Activated naive CD4-positive, alpha-beta T cell treated with anti-CD3 and anti-CD28 coated beads for 36 hours (primary cell): ENCODE measurements around the gene MDM1. TPM values are rescaled to one million over a fixed set of nuclear protein-coding genes. Genes with fewer than 3 reads are reported as not detected.

Source experiments
- CTCF ChIA-PET: fragments of 350-600 bp; sonication (Branson Sonifier 250); formaldehyde crosslinking; loops from one replicate; lab custom pipeline; 2021; ENCODE audit warnings: antibody characterized with exemption; lab: Charles Lee
- DNase-seq: peaks from one replicate; pipeline ENCODE4 v3.0.0-alpha.2; 2020
- H3K27ac Mint-ChIP-seq: one replicate; pipeline ENCODE4 v1.8.0; 2021; ENCODE audit warnings: mild to moderate bottlenecking, mixed read lengths
- H3K27me3 Mint-ChIP-seq: one replicate; pipeline ENCODE4 v1.8.0; 2021; ENCODE audit warnings: low read depth, mixed read lengths
- H3K36me3 Mint-ChIP-seq: one replicate; pipeline ENCODE4 v1.8.0; 2021; ENCODE audit warnings: low read depth, mixed read lengths
- H3K4me1 Mint-ChIP-seq: one replicate; pipeline ENCODE4 v1.8.0; 2021; ENCODE audit warnings: low read depth, mixed read lengths
- H3K4me3 Mint-ChIP-seq: one replicate; pipeline ENCODE4 v1.8.0; 2021; ENCODE audit warnings: mild to moderate bottlenecking, moderate library complexity, mixed read lengths
- H3K9me3 Mint-ChIP-seq: one replicate; pipeline ENCODE4 v1.8.0; 2021; ENCODE audit warnings: mixed read lengths
- intact Hi-C: fragments of 100-400 bp; cut with micrococcal nuclease; formaldehyde crosslinking; loops from one replicate; pipeline ENCODE4 v1.15.1; 2023
- total RNA-seq, 2 experiments: library from RNA; stranded (reverse); gene quantifications; one replicate each; pipeline ENCODE4 v1.2.3, GENCODE V29; 2021

The MDM1 gene
- total RNA-seq, 2 experiments from 2014 or later = 16.5 to 20.8 TPM

DNA sequence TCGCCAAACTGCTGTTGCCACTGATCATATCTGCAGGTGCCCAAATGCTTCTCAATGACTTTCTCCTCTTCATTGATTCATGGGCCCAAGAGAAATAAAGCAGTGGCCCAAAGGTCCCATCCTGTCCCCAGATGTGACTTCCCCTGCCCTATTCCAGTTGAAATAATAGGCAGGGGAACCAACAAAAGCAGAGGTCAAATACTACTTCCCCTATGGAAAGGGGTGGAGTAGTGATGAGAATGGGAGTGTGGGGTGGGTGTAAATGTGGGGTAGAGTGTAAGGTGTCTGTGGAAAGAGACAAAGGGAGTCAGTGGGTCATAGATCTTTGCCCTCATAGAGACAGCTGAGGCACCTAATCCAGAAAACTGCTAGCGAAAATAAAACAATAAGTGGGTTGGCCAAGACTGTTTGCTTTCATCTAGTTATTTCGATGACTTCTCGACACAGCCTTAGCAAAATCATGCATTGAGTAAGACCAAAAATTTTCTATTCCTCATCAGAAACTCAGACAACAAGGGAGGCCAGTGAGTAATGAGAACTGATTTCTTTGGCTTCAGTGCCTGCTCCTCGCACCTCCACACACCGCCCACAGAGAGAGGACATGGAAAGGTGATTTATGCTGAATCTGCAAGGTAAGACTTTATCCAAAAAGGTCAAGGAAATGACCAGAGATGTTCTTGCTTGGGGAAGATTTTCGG is 67.9 kb downstream of the MDM1 start:
- Mint-ChIP-seq H3K4me1 (peaks cover 34% of the 10 kb centered on the region), H3K36me3 (no peaks in the 10 kb centered on the region), H3K27ac (no peak overlapping the region), H3K4me3 (no peak overlapping the region), H3K27me3 (peaks cover 31% of the 10 kb centered on the region), H3K9me3 (no peaks in the 10 kb centered on the region)
- no peak for DNase-seq
- CTCF ChIA-PET = no interaction called here
- intact Hi-C loops = no loop called here

GRCh38 chr12:68263366-68263765 is 68.8 kb downstream of the MDM1 start:
- no peaks in the 10 kb centered on the region for H3K9me3 Mint-ChIP-seq
- intact Hi-C loops = no loop called here
- H3K27ac Mint-ChIP-seq = no peak overlapping the region
- peaks cover 36% of the 10 kb centered on the region for H3K4me1 Mint-ChIP-seq
- CTCF ChIA-PET = no interaction called here
- no peaks in the 10 kb centered on the region for H3K36me3 Mint-ChIP-seq
- no peak overlapping the region for H3K4me3 Mint-ChIP-seq
- H3K27me3 Mint-ChIP-seq = peaks cover 24% of the 10 kb centered on the region
- no peak for DNase-seq

GRCh38 chr12:68261896-68262295 is 70.3 kb downstream of the MDM1 start:
- peaks cover 26% of the 10 kb centered on the region for H3K27me3 Mint-ChIP-seq
- intact Hi-C loops = no loop called here
- no peak overlapping the region for H3K4me3 Mint-ChIP-seq
- CTCF ChIA-PET = interaction anchor here (0.6 to 1.7 kb wide), 4 partner anchors 12 to 55 kb away, joined by 3 to 10 read pairs (median 4); no protein-coding TSS in a partner anchor
- H3K27ac Mint-ChIP-seq = no peak overlapping the region
- H3K4me1 Mint-ChIP-seq = peaks cover 28% of the 10 kb centered on the region
- no peaks in the 10 kb centered on the region for H3K9me3 Mint-ChIP-seq
- DNase-seq = no peak
- H3K36me3 Mint-ChIP-seq = no peaks in the 10 kb centered on the region

- Mint-ChIP-seq H3K36me3 (no peaks in the 10 kb centered on the region), H3K9me3 (no peaks in the 10 kb centered on the region), H3K27me3 (peaks cover 22% of the 10 kb centered on the region), H3K27ac (no peak overlapping the region), H3K4me3 (no peak overlapping the region), H3K4me1 (peaks cover 28% of the 10 kb centered on the region)
- no peak for DNase-seq
- CTCF ChIA-PET = interaction anchor here (1.4 kb wide), 1 partner anchor 37 kb away, joined by 5 read pairs; no protein-coding TSS in a partner anchor
- intact Hi-C loops = no loop called here
Observed at GRCh38 chr12:68260153-68260552, 72.0 kb downstream of the MDM1 start.

DNA sequence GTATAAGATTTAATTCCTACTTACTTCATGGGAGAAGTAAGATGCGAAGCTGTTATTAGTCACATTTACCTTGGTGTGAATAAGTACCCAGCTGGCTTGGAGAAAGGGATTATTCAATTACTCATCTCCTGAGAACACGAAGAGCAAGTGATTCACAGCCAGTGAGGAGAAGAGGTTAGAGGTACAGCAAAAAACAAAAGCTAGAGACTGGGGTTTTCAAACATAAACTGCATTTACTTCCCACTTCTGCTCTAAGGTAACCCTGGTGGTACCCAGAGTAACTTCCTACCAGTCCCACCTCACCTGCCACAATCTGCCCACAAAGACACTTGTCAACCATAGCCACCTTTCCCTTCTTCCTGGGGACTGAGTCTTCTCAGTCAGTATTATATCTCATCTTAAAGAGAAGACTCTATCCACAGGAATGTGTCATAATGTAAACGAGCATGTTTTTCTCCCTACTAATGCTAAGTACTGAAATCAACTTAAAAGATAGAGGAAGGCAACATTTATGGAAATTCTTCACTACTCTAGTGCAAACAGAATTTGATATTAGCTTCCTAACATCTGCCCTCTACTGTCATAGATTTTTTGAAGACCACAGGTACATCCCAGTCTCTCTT is 72.7 kb downstream of the MDM1 start:
- CTCF ChIA-PET = interaction anchor here (0.7 to 1.4 kb wide), 3 partner anchors 26 to 58 kb away, joined by 3 to 5 read pairs (median 5); no protein-coding TSS in a partner anchor
- Mint-ChIP-seq H3K4me1 (peaks cover 24% of the 10 kb centered on the region), H3K27ac (peak overlapping the region; percentile 72)

DNA sequence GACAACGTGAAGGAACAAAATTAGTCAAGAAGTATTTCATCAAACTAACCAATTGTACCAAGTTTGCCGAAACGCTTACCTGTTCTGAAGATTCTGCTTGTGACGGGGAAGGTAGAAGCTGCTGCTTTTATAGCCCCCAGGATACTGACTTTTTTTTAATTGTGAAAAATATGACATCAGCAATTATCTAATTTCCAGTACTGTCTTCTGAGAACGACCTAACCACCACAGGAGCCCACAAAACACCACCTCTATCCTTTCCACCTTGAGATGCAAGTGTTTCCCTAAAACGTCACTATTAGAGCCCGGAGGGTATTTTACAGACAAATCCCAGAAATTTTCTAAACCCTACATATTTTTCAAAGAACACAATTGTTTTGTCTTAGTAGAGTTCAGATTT is 78.7 kb downstream of the MDM1 start, which contains the start of gene IL22:
Gene IL22 (minus strand): TSS at position 101 of the 400 bp plus-strand sequence. CDS start 156 bp downstream, outside the sequence.
- Mint-ChIP-seq H3K27ac (no peak within 1 kb of the TSS), H3K27me3 (peaks cover 28% of the 10 kb centered on the region), H3K36me3 (no peaks in the 10 kb centered on the region), H3K4me3 (no peak within 1 kb of the TSS), H3K4me1 (no peaks in the 10 kb centered on the region), H3K9me3 (no peaks in the 10 kb centered on the region)
- intact Hi-C loops = no loop called here
- DNase-seq = no peak
- CTCF ChIA-PET = no interaction called here

More for the DNA sequence above, 72.7 kb downstream of the MDM1 start:
- intact Hi-C loops = loop anchor here (1.0 to 2.0 kb wide), 4 partner anchors 18 to 79 kb away; no protein-coding TSS in a partner anchor
- Mint-ChIP-seq H3K27me3 (peaks cover 16% of the 10 kb centered on the region), H3K9me3 (no peaks in the 10 kb centered on the region), H3K36me3 (no peaks in the 10 kb centered on the region), H3K4me3 (no peak overlapping the region)
- DNase-seq = peak; percentile 50

GRCh38 chr12:68252077-68252476 is 80.1 kb downstream of the MDM1 start:
- no peaks in the 10 kb centered on the region for H3K36me3 Mint-ChIP-seq
- CTCF ChIA-PET = no interaction called here
- intact Hi-C loops = no loop called here
- no peak overlapping the region for H3K27ac Mint-ChIP-seq
- no peaks in the 10 kb centered on the region for H3K9me3 Mint-ChIP-seq
- H3K27me3 Mint-ChIP-seq = peaks cover 23% of the 10 kb centered on the region
- no peaks in the 10 kb centered on the region for H3K4me1 Mint-ChIP-seq
- no peak overlapping the region for H3K4me3 Mint-ChIP-seq
- DNase-seq = no peak

DNA sequence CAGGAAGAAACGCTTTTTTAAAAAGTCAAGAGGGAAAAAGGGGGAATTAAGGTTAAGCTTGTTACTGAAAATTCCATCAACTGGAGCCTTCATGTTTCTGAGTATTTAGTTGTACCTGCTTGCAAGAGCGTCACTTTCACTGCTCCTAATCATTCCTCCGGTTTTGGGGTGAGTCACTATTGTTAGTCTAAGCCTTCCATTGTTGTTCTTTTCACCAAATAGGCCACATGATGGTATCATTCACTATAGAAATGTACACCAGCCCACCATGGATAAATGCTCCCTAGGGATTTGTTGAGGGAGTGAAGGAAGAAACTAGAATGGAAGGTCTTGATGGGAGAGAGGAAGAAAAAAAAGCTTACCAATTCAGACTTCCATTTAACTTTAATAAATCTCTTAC is 81.7 kb downstream of the MDM1 start:
- no peak for DNase-seq
- Mint-ChIP-seq H3K4me3 (no peak overlapping the region), H3K27ac (no peak overlapping the region), H3K27me3 (peaks cover 34% of the 10 kb centered on the region), H3K36me3 (no peaks in the 10 kb centered on the region), H3K4me1 (no peaks in the 10 kb centered on the region), H3K9me3 (no peaks in the 10 kb centered on the region)
- intact Hi-C loops = no loop called here
- CTCF ChIA-PET = interaction anchor here (0.5 kb wide), 1 partner anchor 11 kb away, joined by 4 read pairs; no protein-coding TSS in a partner anchor

DNA sequence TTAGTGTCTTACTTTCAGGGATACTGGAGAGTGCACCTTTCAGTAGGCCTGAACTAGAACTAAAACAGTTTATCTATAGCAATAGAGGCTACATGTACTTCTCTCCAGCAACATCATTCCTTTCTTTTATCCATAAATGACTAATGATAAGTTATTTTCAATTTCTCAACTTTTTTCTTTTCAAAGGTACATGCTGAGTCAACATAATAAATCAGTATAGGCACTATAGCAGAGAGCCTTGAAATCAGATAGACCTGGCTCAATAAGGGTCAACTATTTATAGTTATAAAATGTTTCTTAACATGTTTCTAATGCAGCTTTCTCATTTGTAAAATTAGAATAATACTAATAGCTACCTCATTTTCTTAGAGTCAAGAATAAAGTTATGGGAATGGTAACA is 84.4 kb downstream of the MDM1 start:
- CTCF ChIA-PET = interaction anchor here (0.8 kb wide), 1 partner anchor 24 kb away, joined by 3 read pairs; no protein-coding TSS in a partner anchor
- Mint-ChIP-seq H3K9me3 (peaks cover 2% of the 10 kb centered on the region), H3K4me1 (peaks cover 5% of the 10 kb centered on the region), H3K36me3 (no peaks in the 10 kb centered on the region), H3K27me3 (peaks cover 34% of the 10 kb centered on the region), H3K4me3 (no peak overlapping the region), H3K27ac (no peak overlapping the region)
- no peak for DNase-seq
- intact Hi-C loops = no loop called here

- Mint-ChIP-seq H3K27ac (no peak overlapping the region), H3K9me3 (peaks cover 7% of the 10 kb centered on the region), H3K36me3 (no peaks in the 10 kb centered on the region), H3K27me3 (peaks cover 28% of the 10 kb centered on the region), H3K4me3 (no peak overlapping the region), H3K4me1 (peaks cover 13% of the 10 kb centered on the region)
- DNase-seq = no peak
- intact Hi-C loops = no loop called here
- CTCF ChIA-PET = interaction anchor here (2.2 kb wide), 1 partner anchor 24 kb away, joined by 11 read pairs; no protein-coding TSS in a partner anchor
Observed at GRCh38 chr12:68246350-68246749, 85.8 kb downstream of the MDM1 start.

GRCh38 chr12:68245180-68246021 is 86.8 kb downstream of the MDM1 start:
- no peak overlapping the region for H3K4me3 Mint-ChIP-seq
- H3K27ac Mint-ChIP-seq = no peak overlapping the region
- CTCF ChIA-PET = interaction anchor here (2.2 kb wide), 1 partner anchor 23 kb away, joined by 11 read pairs; no protein-coding TSS in a partner anchor
- peaks cover 22% of the 10 kb centered on the region for H3K27me3 Mint-ChIP-seq
- H3K9me3 Mint-ChIP-seq = peaks cover 7% of the 10 kb centered on the region
- no peak for DNase-seq
- no peaks in the 10 kb centered on the region for H3K36me3 Mint-ChIP-seq
- H3K4me1 Mint-ChIP-seq = peaks cover 23% of the 10 kb centered on the region
- intact Hi-C loops = no loop called here
